ENCODE data around the gene PACS1.

- no peak for TF ChIP-seq CTCF (IDR thresholded peaks at IDR 0.05)
- no peak for TF ChIP-seq POLR2A (IDR thresholded peaks at IDR 0.05)
Observed at GRCh38 chr11:66235141-66235540, 165.1 kb downstream of the PACS1 start.

Measured in breast epithelium (tissue), 3 donors.